ENCODE data around the gene PFDN1.
A peak's percentile ranks its signal among the peaks of the same experiment; 100 is the strongest.

PFDN1 gene

GRCh38 chr5:140342896-140343295 lies 40.0 kb upstream of the PFDN1 start:
- H3K9ac ChIP-seq, result peak overlapping the region; percentile 94
- H3K4me3 ChIP-seq, result peak overlapping the region; percentile 83
- H3K4me2 ChIP-seq, result peak overlapping the region; percentile 98

DNA sequence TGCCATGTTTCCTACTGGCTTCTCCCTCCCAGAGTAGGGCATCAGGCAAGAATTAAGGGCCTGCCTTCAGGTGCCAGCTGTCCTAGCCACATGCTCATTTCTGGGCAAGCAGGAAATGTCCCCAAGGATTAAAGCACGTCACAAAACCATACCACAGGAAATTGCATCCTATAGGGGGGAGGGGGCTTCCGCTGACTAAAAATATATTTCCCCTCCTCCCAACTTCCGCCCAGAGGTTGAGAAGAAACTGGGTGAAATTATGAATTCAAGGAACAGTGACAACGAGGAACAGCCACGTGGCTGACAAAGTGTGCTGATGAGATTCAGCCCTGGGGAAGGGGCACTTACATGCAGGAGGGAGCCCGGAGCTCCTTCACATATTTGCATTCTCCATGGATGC lies 39.4 kb upstream of the PFDN1 start:
- Histone ChIP-seq H4K20me1 (peaks cover 27% of the 10 kb centered on the region), H3K36me3 (peaks cover 57% of the 10 kb centered on the region), H3K4me2 (peak overlapping the region; percentile 98), H3K9ac (peak overlapping the region; percentile 94), H3K27ac (peak overlapping the region; percentile 99), H3K4me3 (peak overlapping the region; percentile 83), H3K27me3 (no peaks in the 10 kb centered on the region), H3K4me1 (peaks cover 86% of the 10 kb centered on the region), H3K9me3 (no peaks in the 10 kb centered on the region)
- peak; percentile 95 for TF ChIP-seq Cebpa-rat (IDR thresholded peaks at IDR 0.05)

More at GRCh38 chr5:140342896-140343295, 40.0 kb upstream of the PFDN1 start:
- H4K20me1 ChIP-seq, result peaks cover 20% of the 10 kb centered on the region
- H3K27me3 ChIP-seq, result no peaks in the 10 kb centered on the region
- H3K9me3 ChIP-seq, result no peaks in the 10 kb centered on the region
- no peak for TF ChIP-seq Cebpa-rat (IDR thresholded peaks at IDR 0.05)
- peak overlapping the region; percentile 99 for H3K27ac ChIP-seq
- H3K4me1 ChIP-seq, result peaks cover 86% of the 10 kb centered on the region
- peaks cover 51% of the 10 kb centered on the region for H3K36me3 ChIP-seq

DNA sequence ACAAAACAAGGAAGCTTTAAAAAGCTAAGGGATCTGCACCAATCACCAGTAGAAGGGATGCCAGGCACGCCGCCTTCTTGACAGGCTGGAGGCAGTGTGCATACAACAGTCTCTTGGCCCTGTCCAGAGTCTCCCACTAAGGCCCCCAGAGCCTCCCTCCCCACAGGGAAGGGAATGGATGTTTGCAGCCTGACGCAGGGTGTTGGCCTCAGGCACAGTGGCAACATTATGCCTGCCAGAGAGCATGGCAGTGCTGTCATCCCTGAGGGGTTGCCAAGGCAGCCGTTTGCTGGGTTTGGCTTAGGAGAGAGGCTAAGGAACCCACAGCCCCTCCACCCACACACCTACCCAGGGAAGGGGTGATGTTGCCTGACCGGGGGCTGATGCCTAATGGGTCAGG lies 38.7 kb upstream of the PFDN1 start:
- peaks cover 64% of the 10 kb centered on the region for H3K36me3 ChIP-seq
- peak overlapping the region; percentile 94 for H3K9ac ChIP-seq
- H3K27ac ChIP-seq, result peak overlapping the region; percentile 99
- TF ChIP-seq Cebpa-rat (IDR thresholded peaks at IDR 0.05), result no peak
- H3K4me3 ChIP-seq, result peak overlapping the region; percentile 83
- H3K9me3 ChIP-seq, result no peaks in the 10 kb centered on the region
- no peaks in the 10 kb centered on the region for H3K27me3 ChIP-seq
- peak overlapping the region; percentile 98 for H3K4me2 ChIP-seq
- H3K4me1 ChIP-seq, result peaks cover 82% of the 10 kb centered on the region
- peaks cover 33% of the 10 kb centered on the region for H4K20me1 ChIP-seq

DNA sequence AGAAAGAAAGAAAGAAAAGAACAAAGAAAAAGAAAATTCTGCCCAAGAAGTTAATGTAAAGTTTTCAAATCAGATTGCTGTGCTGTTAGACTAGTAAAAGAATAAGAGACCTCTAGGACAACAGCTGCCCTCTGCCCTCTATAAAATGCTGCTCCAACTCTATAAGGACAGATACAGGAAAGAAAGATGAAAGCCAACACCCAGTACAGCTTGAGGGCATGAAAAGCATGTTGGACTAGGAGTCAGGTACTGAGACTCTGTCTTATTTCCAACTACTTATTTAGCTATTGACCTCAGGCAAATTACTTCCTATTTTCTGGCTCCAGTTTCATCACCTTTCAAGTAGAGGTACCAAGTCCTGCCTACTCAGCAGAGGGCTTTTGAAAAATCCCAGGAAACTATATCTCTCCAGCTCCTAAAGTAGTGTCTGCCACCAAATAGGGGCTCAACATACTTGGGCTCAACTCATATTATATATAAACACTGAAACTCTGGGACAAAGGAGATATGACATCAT lies 37.8 kb upstream of the PFDN1 start:
- peak overlapping the region; percentile 83; the same call in 1 of the 2 replicates for H3K4me3 ChIP-seq

GRCh38 chr5:140339636-140340035 lies 36.7 kb upstream of the PFDN1 start:
- Histone ChIP-seq H3K36me3 (peaks cover 82% of the 10 kb centered on the region), H3K4me2 (peak overlapping the region; percentile 98), H3K4me1 (peaks cover 76% of the 10 kb centered on the region), H3K9ac (peak overlapping the region; percentile 40; the same call in 1 of the 2 replicates), H3K27me3 (no peaks in the 10 kb centered on the region), H4K20me1 (peaks cover 50% of the 10 kb centered on the region), H3K27ac (peak overlapping the region; percentile 99), H3K4me3 (no peak overlapping the region; the same call in 1 of the 2 replicates), H3K9me3 (no peaks in the 10 kb centered on the region)
- TF ChIP-seq Cebpa-rat (IDR thresholded peaks at IDR 0.05), result no peak

More for the DNA sequence above, 37.8 kb upstream of the PFDN1 start:
- Histone ChIP-seq H3K4me1 (peaks cover 82% of the 10 kb centered on the region), H3K4me2 (peak overlapping the region; percentile 98), H3K36me3 (peaks cover 73% of the 10 kb centered on the region), H3K27ac (peak overlapping the region; percentile 99), H3K27me3 (no peaks in the 10 kb centered on the region), H3K9ac (peak overlapping the region; percentile 94), H3K9me3 (no peaks in the 10 kb centered on the region), H4K20me1 (peaks cover 43% of the 10 kb centered on the region)
- TF ChIP-seq Cebpa-rat (IDR thresholded peaks at IDR 0.05), result no peak

DNA sequence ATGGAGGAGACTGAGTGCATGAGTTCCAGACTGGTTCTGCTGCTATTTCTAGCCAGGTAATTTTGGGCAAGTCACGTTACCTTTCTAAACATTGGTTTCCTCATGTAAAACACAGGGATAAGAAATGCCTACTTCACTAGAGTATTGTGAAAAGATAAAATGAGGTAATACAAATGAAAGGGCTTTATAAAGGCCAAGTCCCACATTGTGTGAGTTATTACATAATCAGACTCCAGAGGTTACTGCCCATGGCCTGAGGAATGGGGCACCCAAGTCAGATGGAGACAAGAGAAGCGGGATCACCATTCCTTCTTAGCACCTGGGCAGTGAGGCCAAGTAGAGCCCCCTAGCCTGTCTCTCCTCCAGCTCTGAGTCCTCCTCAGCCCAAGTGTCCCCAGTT lies 36.0 kb upstream of the PFDN1 start:
- H3K9ac ChIP-seq, result no peak overlapping the region
- H3K36me3 ChIP-seq, result peaks cover 84% of the 10 kb centered on the region
- 0 out of 2 replicates have a peak overlapping the region, but pooled peaks have one; percentile 99 for H3K27ac ChIP-seq
- peak overlapping the region; percentile 98; the same call in 1 of the 2 replicates for H3K4me2 ChIP-seq
- H4K20me1 ChIP-seq, result peaks cover 54% of the 10 kb centered on the region
- H3K4me3 ChIP-seq, result no peak overlapping the region
- H3K9me3 ChIP-seq, result no peaks in the 10 kb centered on the region
- peaks cover 73% of the 10 kb centered on the region for H3K4me1 ChIP-seq
- TF ChIP-seq Cebpa-rat (IDR thresholded peaks at IDR 0.05), result no peak
- no peaks in the 10 kb centered on the region for H3K27me3 ChIP-seq

GRCh38 chr5:140338336-140338735 lies 35.4 kb upstream of the PFDN1 start:
- H3K9ac ChIP-seq, result no peak overlapping the region
- peaks cover 67% of the 10 kb centered on the region for H3K4me1 ChIP-seq
- H3K36me3 ChIP-seq, result peaks cover 87% of the 10 kb centered on the region
- no peak for TF ChIP-seq Cebpa-rat (IDR thresholded peaks at IDR 0.05)
- H3K4me2 ChIP-seq, result peak overlapping the region; percentile 98; the same call in 1 of the 2 replicates
- peaks cover 57% of the 10 kb centered on the region for H4K20me1 ChIP-seq
- H3K9me3 ChIP-seq, result no peaks in the 10 kb centered on the region
- H3K4me3 ChIP-seq, result no peak overlapping the region
- H3K27me3 ChIP-seq, result no peaks in the 10 kb centered on the region
- H3K27ac ChIP-seq, result 0 out of 2 replicates have a peak overlapping the region, but pooled peaks have one; percentile 99

- Histone ChIP-seq H3K9me3 (no peaks in the 10 kb centered on the region), H3K27me3 (no peaks in the 10 kb centered on the region), H3K4me2 (no peak overlapping the region), H3K27ac (0 out of 2 replicates have a peak overlapping the region, but pooled peaks have one; percentile 14), H4K20me1 (peaks cover 61% of the 10 kb centered on the region), H3K4me1 (peaks cover 62% of the 10 kb centered on the region), H3K9ac (no peak overlapping the region), H3K4me3 (no peak overlapping the region), H3K36me3 (peaks cover 91% of the 10 kb centered on the region)
- no peak for TF ChIP-seq Cebpa-rat (IDR thresholded peaks at IDR 0.05)
Observed at GRCh38 chr5:140337880-140338279, 35.0 kb upstream of the PFDN1 start.

- H3K4me1 ChIP-seq, result peaks cover 49% of the 10 kb centered on the region
- H3K27me3 ChIP-seq, result no peaks in the 10 kb centered on the region
- H4K20me1 ChIP-seq, result peaks cover 61% of the 10 kb centered on the region
- H3K4me3 ChIP-seq, result no peak overlapping the region
- TF ChIP-seq Cebpa-rat (IDR thresholded peaks at IDR 0.05), result no peak
- no peak overlapping the region for H3K4me2 ChIP-seq
- no peaks in the 10 kb centered on the region for H3K9me3 ChIP-seq
- no peak overlapping the region for H3K27ac ChIP-seq
- no peak overlapping the region for H3K9ac ChIP-seq
- H3K36me3 ChIP-seq, result peaks cover 99% of the 10 kb centered on the region
Observed at GRCh38 chr5:140336388-140336787, 33.5 kb upstream of the PFDN1 start.

- Histone ChIP-seq H3K36me3 (peaks cover 53% of the 10 kb centered on the region), H3K4me1 (peaks cover 48% of the 10 kb centered on the region), H3K4me3 (no peak overlapping the region), H3K27me3 (no peaks in the 10 kb centered on the region), H3K9ac (no peak overlapping the region), H4K20me1 (peaks cover 28% of the 10 kb centered on the region), H3K27ac (no peak overlapping the region), H3K4me2 (no peak overlapping the region), H3K9me3 (no peaks in the 10 kb centered on the region)
- TF ChIP-seq Cebpa-rat (IDR thresholded peaks at IDR 0.05), result no peak
Observed at GRCh38 chr5:140331638-140332037, 28.7 kb upstream of the PFDN1 start.

Measured in BLaER1 (cell line).